K562 treated with DMSO at 1 percent for 24 hours (cell line): ENCODE data around the gene DYNLT5. TPM values are rescaled to one million over a fixed set of nuclear protein-coding genes. Genes with fewer than 3 reads are reported as not detected.

Source experiments
- total RNA-seq: library from RNA; unstranded; fragments of 300-600 nt; gene quantifications from 2 replicates; pipeline ENCODE4 v1.2.3, GENCODE V29; 2022; ENCODE audit warnings: low read depth; ENCODE audit not compliant: insufficient read depth

Gene DYNLT5
- not detected in 2 replicates for total RNA-seq

GRCh38 chr1:66752000-66752592 is at the start of gene DYNLT5:
Gene DYNLT5, plus strand, starts transcription at chr1:66752459. Its CDS starts 2,200 bp downstream, at chr1:66754659.

Other genes with a start within 250 kb of the DYNLT5 start
- gene SGIP1, start 218.3 kb upstream of the DYNLT5 start, total RNA-seq = not detected in 2 replicates
- not detected in 2 replicates for gene INSL5, start 48.8 kb downstream of the DYNLT5 start, total RNA-seq
- 0.42 and 0.90 TPM in 2 replicates for gene DNAI4, start 172.4 kb downstream of the DYNLT5 start, total RNA-seq
- 10.7 and 10.8 TPM in 2 replicates for gene MIER1, start 172.5 kb downstream of the DYNLT5 start, total RNA-seq